GM06990 (cell line): Measurements from ENCODE around the gene FMN2.

Source experiments
- DNase-seq: peaks from one replicate; pipeline ENCODE4 v3.0.0-alpha.2; 2011; ENCODE audit not compliant: insufficient read length; ENCODE audit errors: extremely low read depth
- H3K27me3 ChIP-seq: replicated peaks from 2 replicates; pipeline ENCODE4 v1.6.0; 2011; ENCODE audit warnings: low read length; ENCODE audit not compliant: control insufficient read depth, insufficient read depth
- H3K36me3 ChIP-seq: 2 replicates; pipeline ENCODE4 v1.5.1; 2011; ENCODE audit warnings: low read length; ENCODE audit not compliant: control insufficient read depth, insufficient read depth
- H3K4me3 ChIP-seq: replicated peaks from 2 replicates; pipeline ENCODE4 v1.5.1; 2011; ENCODE audit warnings: low read depth, mild to moderate bottlenecking, control low read depth, low read length
- TF ChIP-seq, protein P1 (sequence below): IDR thresholded peaks from 2 replicates; pipeline ENCODE4 v1.5.1; 2011; ENCODE audit warnings: low read length, control low read depth, mild to moderate bottlenecking, inconsistent platforms; ENCODE audit not compliant: insufficient read depth, poor library complexity, severe bottlenecking

The FMN2 gene

DNA sequence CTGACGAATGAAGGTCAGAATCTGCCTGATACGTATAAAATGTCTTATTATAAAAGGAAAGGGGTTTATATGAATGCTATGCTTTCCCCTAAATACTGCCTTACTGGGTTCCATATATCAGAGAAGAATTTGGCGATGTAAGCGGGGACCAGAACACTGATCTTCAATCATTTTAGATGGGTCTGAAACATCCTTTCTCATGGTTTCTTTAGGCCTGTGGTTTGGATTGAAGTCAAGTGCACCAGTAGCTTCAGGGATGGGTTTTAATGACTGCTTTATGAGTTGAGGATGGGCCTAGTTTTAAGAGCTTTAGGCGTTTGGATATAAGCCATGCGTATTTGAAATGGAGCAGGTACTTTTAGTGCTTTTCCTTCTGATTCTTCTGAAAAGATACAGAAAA, 6.9 kb downstream of the FMN2 start:
- no peak overlapping the region for H3K4me3 ChIP-seq
- DNase-seq = no peak
- TF ChIP-seq, protein P1, sequence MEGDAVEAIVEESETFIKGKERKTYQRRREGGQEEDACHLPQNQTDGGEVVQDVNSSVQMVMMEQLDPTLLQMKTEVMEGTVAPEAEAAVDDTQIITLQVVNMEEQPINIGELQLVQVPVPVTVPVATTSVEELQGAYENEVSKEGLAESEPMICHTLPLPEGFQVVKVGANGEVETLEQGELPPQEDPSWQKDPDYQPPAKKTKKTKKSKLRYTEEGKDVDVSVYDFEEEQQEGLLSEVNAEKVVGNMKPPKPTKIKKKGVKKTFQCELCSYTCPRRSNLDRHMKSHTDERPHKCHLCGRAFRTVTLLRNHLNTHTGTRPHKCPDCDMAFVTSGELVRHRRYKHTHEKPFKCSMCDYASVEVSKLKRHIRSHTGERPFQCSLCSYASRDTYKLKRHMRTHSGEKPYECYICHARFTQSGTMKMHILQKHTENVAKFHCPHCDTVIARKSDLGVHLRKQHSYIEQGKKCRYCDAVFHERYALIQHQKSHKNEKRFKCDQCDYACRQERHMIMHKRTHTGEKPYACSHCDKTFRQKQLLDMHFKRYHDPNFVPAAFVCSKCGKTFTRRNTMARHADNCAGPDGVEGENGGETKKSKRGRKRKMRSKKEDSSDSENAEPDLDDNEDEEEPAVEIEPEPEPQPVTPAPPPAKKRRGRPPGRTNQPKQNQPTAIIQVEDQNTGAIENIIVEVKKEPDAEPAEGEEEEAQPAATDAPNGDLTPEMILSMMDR = no peak
- no peaks in the 10 kb centered on the region for H3K36me3 ChIP-seq
- no peaks in the 10 kb centered on the region for H3K27me3 ChIP-seq

DNA sequence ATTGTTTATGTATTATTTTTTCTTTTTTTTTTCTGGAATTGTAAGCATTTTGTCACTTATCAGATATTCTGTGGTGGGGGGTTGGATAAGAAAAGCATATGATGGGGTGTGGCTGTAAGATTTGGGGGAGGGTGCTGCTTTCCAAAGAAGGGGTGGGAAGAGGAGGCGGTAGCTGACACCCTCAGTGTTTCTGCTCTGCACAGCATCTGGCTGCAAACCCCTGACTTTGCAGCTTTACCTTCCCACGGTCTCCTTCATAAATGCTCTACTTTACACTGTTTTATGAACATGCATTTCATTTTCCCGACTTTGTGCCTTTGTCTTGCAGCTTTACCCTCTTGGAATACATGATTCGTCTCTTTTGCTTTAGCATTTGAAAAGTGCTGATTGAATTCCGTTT, 7.6 kb downstream of the FMN2 start:
- TF ChIP-seq, protein P1 = no peak
- H3K36me3 ChIP-seq = no peaks in the 10 kb centered on the region
- no peak overlapping the region for H3K4me3 ChIP-seq
- DNase-seq = no peak
- no peaks in the 10 kb centered on the region for H3K27me3 ChIP-seq

- no peak for DNase-seq
- H3K36me3 ChIP-seq = no peaks in the 10 kb centered on the region
- TF ChIP-seq, protein P1 = no peak
- H3K4me3 ChIP-seq = no peak overlapping the region
- H3K27me3 ChIP-seq = no peaks in the 10 kb centered on the region
These were observed 8.1 kb downstream of the FMN2 start for GRCh38 chr1:240099748-240100147.

- Histone ChIP-seq H3K27me3 (no peaks in the 10 kb centered on the region), H3K36me3 (no peaks in the 10 kb centered on the region), H3K4me3 (no peak overlapping the region)
- no peak for DNase-seq
- TF ChIP-seq, protein P1 = no peak
These were observed 8.8 kb downstream of the FMN2 start for GRCh38 chr1:240100371-240100934.

DNA sequence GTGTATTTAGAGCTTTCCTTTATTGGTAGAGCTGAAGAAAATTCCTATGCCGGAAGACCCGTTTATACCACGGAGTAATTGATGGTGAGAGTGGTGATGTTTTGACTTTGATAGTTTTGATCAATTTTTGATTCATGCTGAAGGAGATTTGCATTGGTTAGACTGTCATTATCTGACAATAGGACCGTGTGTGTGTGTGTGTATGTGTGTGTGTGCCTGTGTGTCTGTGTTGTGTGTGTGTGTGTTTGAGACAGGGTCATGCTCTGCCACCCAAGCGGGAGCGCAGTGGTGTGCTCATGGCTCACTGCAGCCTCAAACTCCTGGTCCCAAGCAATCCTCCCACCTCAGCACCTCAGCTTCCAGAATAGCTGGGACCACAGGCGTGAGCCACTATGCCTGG, 9.6 kb downstream of the FMN2 start:
- no peaks in the 10 kb centered on the region for H3K27me3 ChIP-seq

More for the DNA sequence above, 9.6 kb downstream of the FMN2 start:
- H3K4me3 ChIP-seq = no peak overlapping the region
- no peak for DNase-seq
- H3K36me3 ChIP-seq = no peaks in the 10 kb centered on the region
- TF ChIP-seq, protein P1 = no peak
